Central memory CD8-positive, alpha-beta T cell (primary cell): ENCODE measurements around the gene KCNN2.

Experiments used
- ATAC-seq: fragments of 150-1000 bp; cut with Tn5 transposase; replicated peaks from 2 replicates; pipeline ENCODE4 v1.10.0; 2022; ENCODE audit warnings: mild to moderate bottlenecking, moderate FRiP score, moderate number of reproducible peaks; ENCODE audit not compliant: poor library complexity, severe bottlenecking; ENCODE audit errors: extremely low read depth
- DNase-seq, 2 donors: peaks; one replicate each; pipeline ENCODE4 v3.0.0; 2021; ENCODE audit warnings: low spot score in 2 of 2
- H3K27ac Mint-ChIP-seq: one replicate; pipeline ENCODE4 v1.8.0; 2022; ENCODE audit warnings: low read depth, mild to moderate bottlenecking, moderate library complexity, mixed read lengths
- H3K27me3 Mint-ChIP-seq: one replicate; pipeline ENCODE4 v1.8.0; 2022; ENCODE audit warnings: mixed read lengths
- H3K36me3 Mint-ChIP-seq: one replicate; pipeline ENCODE4 v1.8.0; 2022; ENCODE audit warnings: mild to moderate bottlenecking, moderate library complexity, mixed read lengths; ENCODE audit not compliant: insufficient read depth
- H3K4me1 Mint-ChIP-seq: one replicate; pipeline ENCODE4 v1.8.0; 2022; ENCODE audit warnings: mixed read lengths
- H3K4me3 Mint-ChIP-seq: one replicate; pipeline ENCODE4 v1.8.0; 2022; ENCODE audit warnings: mild to moderate bottlenecking, moderate library complexity, mixed read lengths
- H3K9me3 Mint-ChIP-seq: one replicate; pipeline ENCODE4 v1.8.0; 2022; ENCODE audit warnings: mixed read lengths

Gene KCNN2

DNA sequence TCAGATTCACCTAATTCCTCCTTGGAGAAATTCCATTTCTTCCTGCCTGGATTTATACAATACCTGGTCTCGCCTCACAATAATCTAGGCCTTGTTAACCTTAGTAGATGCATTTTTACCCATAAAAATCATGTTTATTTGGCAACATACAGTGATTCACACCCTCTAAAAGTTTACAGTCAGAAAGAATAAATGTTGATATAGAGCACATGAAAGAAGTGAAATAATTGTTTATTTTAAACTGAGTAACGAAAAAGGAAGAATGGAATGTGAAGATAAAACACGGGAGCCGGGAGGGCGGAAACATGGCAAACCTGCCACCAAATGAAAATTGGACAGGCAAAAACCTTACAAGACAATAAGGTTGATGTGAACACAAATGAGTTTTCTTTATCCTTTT lies 28.9 kb upstream of the KCNN2 start:
- ATAC-seq: no peak
- H3K9me3 Mint-ChIP-seq: peaks cover 12% of the 10 kb centered on the region
- H3K27ac Mint-ChIP-seq: no peak overlapping the region
- H3K4me3 Mint-ChIP-seq: no peak overlapping the region
- no peaks in the 10 kb centered on the region for H3K4me1 Mint-ChIP-seq
- no peak for DNase-seq
- peaks cover under 1% of the 10 kb centered on the region for H3K36me3 Mint-ChIP-seq
- no peaks in the 10 kb centered on the region for H3K27me3 Mint-ChIP-seq

DNA sequence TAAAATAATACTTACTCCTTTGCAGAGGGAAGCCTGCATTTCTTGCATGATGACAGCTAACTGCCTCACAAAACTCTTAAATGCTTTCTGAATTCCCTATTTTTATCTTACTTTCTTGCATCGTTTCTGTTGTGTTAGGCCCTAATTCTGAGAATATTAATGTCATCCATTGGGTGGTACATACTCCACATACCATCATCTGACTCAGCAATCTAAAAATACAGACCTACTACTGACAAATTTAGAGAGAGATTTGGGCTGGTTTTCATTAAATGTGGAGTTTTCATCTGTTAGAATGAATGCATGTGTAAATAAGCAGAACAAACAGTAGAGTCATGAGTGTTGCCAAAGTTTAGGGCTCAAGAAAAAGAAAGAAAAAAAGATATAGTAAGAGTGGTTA lies 26.5 kb upstream of the KCNN2 start:
- H3K36me3 Mint-ChIP-seq: no peaks in the 10 kb centered on the region
- H3K4me3 Mint-ChIP-seq: no peak overlapping the region
- H3K4me1 Mint-ChIP-seq: no peaks in the 10 kb centered on the region
- DNase-seq (no peak), ATAC-seq (no peak)
- no peak overlapping the region for H3K27ac Mint-ChIP-seq
- H3K9me3 Mint-ChIP-seq: peaks cover 12% of the 10 kb centered on the region
- H3K27me3 Mint-ChIP-seq: no peaks in the 10 kb centered on the region

DNA sequence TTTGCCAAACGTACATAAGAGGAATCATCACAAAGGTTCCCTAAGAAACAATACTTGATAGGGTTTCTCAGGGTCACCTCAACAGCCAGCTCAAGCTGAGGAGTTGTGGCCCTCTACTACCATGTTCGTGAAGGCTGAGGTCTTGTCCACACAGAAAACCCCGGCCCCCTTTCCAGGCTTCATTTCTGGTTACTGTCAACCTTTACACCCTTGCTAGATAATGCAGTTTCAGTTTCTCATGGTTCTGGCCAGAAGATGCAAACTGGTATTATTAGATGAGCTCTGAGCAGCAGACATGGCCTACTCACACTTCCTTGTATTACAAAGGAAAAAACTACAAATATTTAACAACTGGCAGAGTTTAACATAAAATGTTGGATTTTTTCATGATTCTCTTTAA lies 22.8 kb upstream of the KCNN2 start:
- no peak for DNase-seq
- Mint-ChIP-seq H3K9me3 (peaks cover 12% of the 10 kb centered on the region), H3K36me3 (no peaks in the 10 kb centered on the region), H3K4me1 (no peaks in the 10 kb centered on the region), H3K4me3 (no peak overlapping the region), H3K27me3 (no peaks in the 10 kb centered on the region), H3K27ac (no peak overlapping the region)
- no peak for ATAC-seq

DNA sequence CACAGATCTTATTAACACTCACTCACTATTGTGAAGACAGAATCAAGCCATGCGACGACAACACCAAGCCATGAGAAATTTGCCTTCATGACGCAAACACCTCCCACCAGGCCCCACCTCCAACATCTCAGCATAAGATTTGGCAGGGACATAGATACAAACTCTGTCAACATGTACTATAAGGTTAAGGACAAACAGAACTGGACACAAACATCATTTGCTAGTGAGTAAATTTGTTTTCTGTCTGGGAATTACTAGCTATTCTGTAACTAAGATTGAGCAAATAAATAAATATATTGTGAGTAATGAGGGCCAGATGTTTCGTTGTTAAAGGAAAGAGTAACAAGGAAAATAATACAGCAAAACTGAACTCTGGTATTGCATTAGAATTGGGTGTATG lies 15.7 kb upstream of the KCNN2 start:
- H3K4me3 Mint-ChIP-seq: no peak overlapping the region
- H3K4me1 Mint-ChIP-seq: no peaks in the 10 kb centered on the region
- DNase-seq (no peak), ATAC-seq (no peak)
- no peaks in the 10 kb centered on the region for H3K36me3 Mint-ChIP-seq
- H3K27ac Mint-ChIP-seq: no peak overlapping the region
- no peaks in the 10 kb centered on the region for H3K27me3 Mint-ChIP-seq
- peaks cover 5% of the 10 kb centered on the region for H3K9me3 Mint-ChIP-seq

DNA sequence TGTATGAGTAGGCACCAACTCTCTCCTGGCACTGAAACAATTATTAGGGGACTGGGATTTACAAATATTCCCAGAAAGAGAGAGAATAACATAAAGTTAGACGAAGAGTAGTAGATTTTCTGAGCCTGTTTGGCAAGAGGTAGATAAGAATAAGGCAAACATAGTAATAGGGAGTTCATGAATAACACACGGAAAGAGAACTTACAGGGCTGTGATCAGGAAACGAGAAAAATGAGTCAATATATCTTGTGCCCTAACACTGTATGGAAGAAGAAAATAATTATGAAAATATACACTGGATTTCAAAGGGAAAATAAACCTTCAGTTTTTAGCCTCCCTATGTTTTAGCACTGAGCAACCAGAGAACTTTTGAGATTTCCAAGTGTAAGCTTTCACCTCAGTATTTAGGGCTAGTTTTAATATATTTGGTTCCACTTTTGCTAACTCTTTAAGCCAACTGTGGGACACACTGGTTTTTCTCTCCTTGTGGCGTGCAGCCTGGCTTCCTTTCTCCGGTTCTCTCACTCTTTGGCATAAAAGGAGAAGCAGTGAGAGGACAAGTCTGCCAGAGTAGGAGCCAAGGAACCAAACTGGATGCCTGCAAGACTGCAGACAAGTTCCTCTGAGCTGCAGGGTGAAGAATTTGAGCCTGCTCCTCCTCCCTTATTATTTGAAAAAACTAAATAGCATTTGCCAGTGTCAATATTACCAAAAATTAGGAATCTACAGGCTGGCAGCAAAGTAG lies 6.6 kb upstream of the KCNN2 start:
- H3K4me1 Mint-ChIP-seq: no peaks in the 10 kb centered on the region
- H3K27me3 Mint-ChIP-seq: peaks cover 13% of the 10 kb centered on the region
- H3K9me3 Mint-ChIP-seq: peaks cover 10% of the 10 kb centered on the region
- DNase-seq (no peak), ATAC-seq (no peak)
- no peak overlapping the region for H3K27ac Mint-ChIP-seq
- H3K4me3 Mint-ChIP-seq: no peak overlapping the region
- no peaks in the 10 kb centered on the region for H3K36me3 Mint-ChIP-seq

DNA sequence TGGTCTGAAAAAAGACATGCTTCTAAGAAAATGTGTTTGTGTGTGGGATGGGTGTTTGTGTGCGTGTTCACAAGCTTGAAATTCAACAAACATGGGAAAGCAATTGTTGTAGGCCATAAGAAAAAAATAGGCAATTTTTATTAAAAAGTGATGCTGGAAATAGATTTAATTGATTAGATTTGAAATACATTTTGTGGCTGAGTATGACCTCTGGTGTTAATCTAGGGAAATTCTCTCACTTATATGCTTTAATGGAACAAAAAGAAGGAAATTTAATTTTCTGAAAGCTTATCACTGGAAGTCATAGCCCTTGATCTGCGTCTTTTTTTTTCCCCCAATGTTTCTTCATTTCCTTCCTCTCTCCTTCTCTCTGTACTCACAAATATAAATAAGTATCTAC lies 3.5 kb upstream of the KCNN2 start:
- DNase-seq: no peak
- Mint-ChIP-seq H3K27ac (no peak overlapping the region), H3K27me3 (peaks cover 33% of the 10 kb centered on the region)

DNA sequence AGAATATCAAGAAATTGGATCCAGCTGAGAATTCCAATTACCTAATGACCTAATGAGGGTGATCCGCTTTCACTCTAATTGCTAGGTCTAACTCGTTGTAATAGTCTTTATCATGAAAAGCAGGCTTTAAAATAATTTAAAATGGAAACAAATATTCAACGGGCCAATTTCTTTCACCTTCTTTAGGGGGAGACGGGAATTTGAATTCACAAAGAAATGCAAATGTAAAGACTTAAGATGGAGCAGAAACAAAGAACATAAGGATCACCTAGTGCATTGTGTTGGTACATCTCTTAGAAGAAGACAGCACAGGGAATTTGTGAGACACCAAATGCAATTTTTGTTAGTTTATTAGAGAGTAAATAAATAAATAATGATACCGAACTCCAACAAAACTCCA lies 1.5 kb upstream of the KCNN2 start:
- Mint-ChIP-seq H3K27me3 (peaks cover 41% of the 10 kb centered on the region), H3K27ac (no peak overlapping the region), H3K4me1 (no peaks in the 10 kb centered on the region), H3K4me3 (no peak overlapping the region), H3K36me3 (peaks cover 2% of the 10 kb centered on the region), H3K9me3 (no peaks in the 10 kb centered on the region)
- ATAC-seq (no peak), DNase-seq (no peak)

More for the DNA sequence above, 3.5 kb upstream of the KCNN2 start:
- H3K4me3 Mint-ChIP-seq: no peak overlapping the region
- no peaks in the 10 kb centered on the region for H3K4me1 Mint-ChIP-seq
- peaks cover 10% of the 10 kb centered on the region for H3K9me3 Mint-ChIP-seq
- no peaks in the 10 kb centered on the region for H3K36me3 Mint-ChIP-seq
- no peak for ATAC-seq

DNA sequence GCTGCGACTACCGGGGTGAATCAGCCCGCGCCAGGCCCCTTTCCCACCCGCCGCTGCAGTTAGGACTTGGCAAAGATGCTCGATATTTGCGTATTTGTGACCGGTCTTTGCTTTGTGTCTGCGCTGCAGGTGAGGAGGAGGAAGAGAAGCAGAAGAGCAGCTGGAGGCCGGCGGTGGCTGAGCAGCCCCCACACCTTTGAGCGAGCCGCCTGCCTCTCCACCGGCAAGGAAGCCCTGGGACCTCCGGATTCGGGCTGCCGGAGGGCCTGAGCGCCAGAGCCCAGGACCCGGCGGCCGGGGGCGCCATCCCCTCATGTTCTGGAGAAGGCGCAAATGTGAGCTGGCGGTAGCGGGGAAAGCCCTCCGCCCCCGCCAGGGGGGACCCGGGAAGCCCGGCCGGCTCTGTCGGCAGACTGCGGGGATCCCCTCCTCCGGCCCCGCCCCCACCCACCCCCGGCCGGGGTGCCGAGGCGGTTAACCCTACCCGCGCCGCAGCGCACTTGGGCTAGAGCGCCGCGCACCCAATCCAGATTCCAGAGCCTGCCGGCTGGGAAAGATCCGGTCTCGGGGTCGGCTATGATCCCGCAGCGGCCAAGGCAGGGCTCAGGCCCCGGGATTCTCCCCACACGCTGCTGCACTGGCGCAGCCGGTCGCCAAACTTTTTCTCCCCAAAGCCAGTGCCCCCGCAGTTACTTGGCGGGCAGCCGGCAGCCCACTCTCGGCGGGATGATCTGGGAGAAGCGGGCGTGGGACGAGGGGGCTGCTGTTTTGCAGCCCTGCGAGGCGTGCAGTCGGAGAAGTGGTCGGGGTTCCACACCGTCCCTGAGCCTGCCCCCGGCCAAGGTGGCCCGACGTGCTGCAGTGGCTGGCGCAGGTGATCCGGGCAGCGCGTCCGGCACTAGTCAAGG lies 800 bp upstream of the KCNN2 start:
- ATAC-seq (no peak), DNase-seq (no peak)
- peaks cover 41% of the 10 kb centered on the region for H3K27me3 Mint-ChIP-seq
- H3K36me3 Mint-ChIP-seq: peaks cover 2% of the 10 kb centered on the region
- no peaks in the 10 kb centered on the region for H3K9me3 Mint-ChIP-seq
- H3K4me3 Mint-ChIP-seq: no peak overlapping the region
- H3K27ac Mint-ChIP-seq: no peak overlapping the region
- no peaks in the 10 kb centered on the region for H3K4me1 Mint-ChIP-seq

DNA sequence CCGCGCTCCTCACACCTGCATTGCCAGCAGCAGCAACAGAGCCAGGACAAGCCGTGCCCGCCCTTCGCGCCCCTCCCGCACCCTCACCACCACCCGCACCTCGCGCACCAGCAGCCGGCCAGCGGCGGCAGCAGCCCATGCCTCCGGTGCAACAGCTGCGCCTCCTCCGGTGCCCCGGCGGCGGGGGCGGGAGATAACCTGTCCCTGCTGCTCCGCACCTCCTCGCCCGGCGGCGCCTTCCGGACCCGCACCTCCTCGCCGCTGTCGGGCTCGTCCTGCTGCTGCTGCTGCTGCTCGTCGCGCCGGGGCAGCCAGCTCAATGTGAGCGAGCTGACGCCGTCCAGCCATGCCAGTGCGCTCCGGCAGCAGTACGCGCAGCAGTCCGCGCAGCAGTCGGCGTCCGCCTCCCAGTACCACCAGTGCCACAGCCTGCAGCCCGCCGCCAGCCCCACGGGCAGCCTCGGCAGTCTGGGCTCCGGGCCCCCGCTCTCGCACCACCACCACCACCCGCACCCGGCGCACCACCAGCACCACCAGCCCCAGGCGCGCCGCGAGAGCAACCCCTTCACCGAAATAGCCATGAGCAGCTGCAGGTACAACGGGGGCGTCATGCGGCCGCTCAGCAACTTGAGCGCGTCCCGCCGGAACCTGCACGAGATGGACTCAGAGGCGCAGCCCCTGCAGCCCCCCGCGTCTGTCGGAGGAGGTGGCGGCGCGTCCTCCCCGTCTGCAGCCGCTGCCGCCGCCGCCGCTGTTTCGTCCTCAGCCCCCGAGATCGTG lies 517 bp downstream of the KCNN2 start:
- DNase-seq (no peak), ATAC-seq (no peak)
- Mint-ChIP-seq H3K9me3 (no peaks in the 10 kb centered on the region), H3K4me1 (no peaks in the 10 kb centered on the region), H3K36me3 (peaks cover 2% of the 10 kb centered on the region), H3K4me3 (no peak overlapping the region), H3K27me3 (peaks cover 41% of the 10 kb centered on the region), H3K27ac (no peak overlapping the region)

DNA sequence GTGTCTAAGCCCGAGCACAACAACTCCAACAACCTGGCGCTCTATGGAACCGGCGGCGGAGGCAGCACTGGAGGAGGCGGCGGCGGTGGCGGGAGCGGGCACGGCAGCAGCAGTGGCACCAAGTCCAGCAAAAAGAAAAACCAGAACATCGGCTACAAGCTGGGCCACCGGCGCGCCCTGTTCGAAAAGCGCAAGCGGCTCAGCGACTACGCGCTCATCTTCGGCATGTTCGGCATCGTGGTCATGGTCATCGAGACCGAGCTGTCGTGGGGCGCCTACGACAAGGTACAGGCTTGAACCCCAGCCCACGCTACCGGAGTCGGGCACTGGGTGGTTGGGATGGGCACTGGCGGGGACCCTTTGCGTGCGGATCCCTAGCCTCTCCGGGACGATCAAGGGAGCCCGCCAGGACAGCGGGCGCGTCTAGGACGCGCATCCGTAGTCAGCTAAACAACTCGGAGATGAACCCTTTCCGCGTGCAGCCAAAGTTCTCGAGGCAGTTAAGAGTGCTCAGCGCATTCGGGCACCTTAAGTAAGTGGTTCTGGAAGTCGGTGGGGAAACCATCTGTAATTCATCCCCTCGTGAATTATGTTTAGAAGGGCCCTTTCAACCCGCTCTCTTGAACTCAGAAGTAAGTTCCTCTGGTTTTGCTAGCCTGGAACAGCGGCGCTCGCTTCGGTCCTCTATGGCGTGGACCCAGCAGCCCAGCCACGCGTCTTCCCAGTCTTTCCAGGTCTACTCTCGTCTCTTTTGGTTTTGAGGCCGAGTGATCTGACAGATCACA lies 1.3 kb downstream of the KCNN2 start:
- Mint-ChIP-seq H3K36me3 (peaks cover 2% of the 10 kb centered on the region), H3K9me3 (no peaks in the 10 kb centered on the region), H3K4me1 (no peaks in the 10 kb centered on the region), H3K4me3 (no peak overlapping the region), H3K27ac (no peak overlapping the region), H3K27me3 (peaks cover 41% of the 10 kb centered on the region)
- DNase-seq (no peak), ATAC-seq (no peak)

DNA sequence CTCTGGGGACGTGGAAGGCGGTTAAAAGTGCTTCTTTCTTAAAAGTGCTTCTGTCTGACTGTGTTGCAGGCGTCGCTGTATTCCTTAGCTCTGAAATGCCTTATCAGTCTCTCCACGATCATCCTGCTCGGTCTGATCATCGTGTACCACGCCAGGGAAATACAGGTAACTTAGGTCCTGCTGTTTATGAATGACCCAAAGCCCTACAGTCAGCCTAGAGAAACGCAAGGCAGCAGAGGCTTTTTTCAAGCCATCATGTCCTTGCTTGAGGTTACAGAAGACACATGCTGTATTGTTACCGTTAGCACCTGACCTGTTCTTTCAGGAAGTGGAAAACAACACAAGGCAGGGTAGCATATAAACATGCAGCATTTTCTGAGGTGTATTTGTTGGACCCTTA lies 2.0 kb downstream of the KCNN2 start:
- peaks cover 2% of the 10 kb centered on the region for H3K36me3 Mint-ChIP-seq
- no peak for DNase-seq
- H3K4me1 Mint-ChIP-seq: no peaks in the 10 kb centered on the region
- no peak overlapping the region for H3K27ac Mint-ChIP-seq
- H3K4me3 Mint-ChIP-seq: no peak overlapping the region
- no peaks in the 10 kb centered on the region for H3K9me3 Mint-ChIP-seq
- ATAC-seq: no peak
- H3K27me3 Mint-ChIP-seq: peaks cover 34% of the 10 kb centered on the region

DNA sequence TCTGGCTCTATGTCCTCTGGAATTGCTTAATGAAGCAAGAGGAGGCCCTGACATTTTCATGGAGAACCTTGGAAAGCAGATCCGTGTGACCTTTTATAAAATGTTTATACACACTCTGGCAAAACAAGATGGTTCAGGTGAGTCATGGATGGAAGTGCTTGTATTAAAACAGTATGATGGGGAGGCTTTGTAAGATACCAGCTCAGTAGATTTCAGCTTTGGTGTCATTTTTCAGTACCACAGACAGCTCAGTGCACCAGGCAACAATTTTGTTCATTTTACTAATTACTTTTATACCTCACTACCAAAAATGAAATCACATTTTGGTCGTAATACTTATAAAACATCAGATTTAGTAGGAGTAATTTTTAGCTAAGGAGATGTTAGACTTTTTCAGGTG lies 5.2 kb downstream of the KCNN2 start:
- ATAC-seq: no peak
- no peak for DNase-seq

More for the DNA sequence above, 5.2 kb downstream of the KCNN2 start:
- Mint-ChIP-seq H3K27ac (no peak overlapping the region), H3K4me1 (no peaks in the 10 kb centered on the region), H3K36me3 (peaks cover 2% of the 10 kb centered on the region), H3K4me3 (no peak overlapping the region), H3K27me3 (peaks cover 20% of the 10 kb centered on the region), H3K9me3 (peaks cover 7% of the 10 kb centered on the region)
